Naive B cell (primary cell): ENCODE measurements around the gene PTPRD. TPM values are rescaled to one million over a fixed set of nuclear protein-coding genes. Genes with fewer than 3 reads are reported as not detected.

Source experiments
- ATAC-seq, 2 donors: fragments of 150-1000 bp; cut with Tn5 transposase; 2 replicates each; pipeline ENCODE4 v1.10.0; 2021; ENCODE audit warnings: low read depth in 2 of 2, mild to moderate bottlenecking in 2 of 2, moderate library complexity in 2 of 2
- DNase-seq: peaks from one replicate; pipeline ENCODE4 v3.0.0; 2022
- H3K27ac Mint-ChIP-seq, 6 donors: one replicate each; pipeline ENCODE4 v1.8.0; 2020 to 2022; ENCODE audit warnings: mild to moderate bottlenecking in 6 of 6, mixed read lengths in 6 of 6, moderate library complexity in 5 of 6, inconsistent platforms in 2 of 6
- H3K27me3 Mint-ChIP-seq, 3 donors: one replicate each; pipeline ENCODE4 v1.8.0; 2021 to 2022; ENCODE audit warnings: mixed read lengths in 3 of 3, mild to moderate bottlenecking in 1 of 3
- H3K36me3 Mint-ChIP-seq, 2 donors: one replicate each; pipeline ENCODE4 v1.8.0; 2020 to 2022; ENCODE audit warnings: mixed read lengths in 2 of 2, inconsistent platforms in 1 of 2, mild to moderate bottlenecking in 1 of 2
- H3K4me1 Mint-ChIP-seq, 3 donors: one replicate each; pipeline ENCODE4 v1.8.0; 2020 to 2022; ENCODE audit warnings: mixed read lengths in 3 of 3, inconsistent platforms in 1 of 3, mild to moderate bottlenecking in 1 of 3, moderate library complexity in 1 of 3
- H3K4me3 Mint-ChIP-seq, 8 donors: one replicate each; pipeline ENCODE4 v1.8.0; 2020 to 2022; ENCODE audit warnings: mild to moderate bottlenecking in 8 of 8, mixed read lengths in 8 of 8, moderate library complexity in 8 of 8, inconsistent platforms in 2 of 8
- H3K9me3 Mint-ChIP-seq, 7 donors: one replicate each; pipeline ENCODE4 v1.8.0; 2020 to 2022; ENCODE audit warnings: mixed read lengths in 7 of 7, mild to moderate bottlenecking in 5 of 7, inconsistent platforms in 2 of 7, moderate library complexity in 1 of 7
- polyA plus RNA-seq, 6 donors: library from polyadenylated mRNA; unstranded; fragments of 300-500 nt; fragmentation: Illumina TruSeq; gene quantifications; one replicate each; pipeline ENCODE4 v1.2.3, GENCODE V29; 2021; ENCODE audit warnings: low read depth in 6 of 6

Gene PTPRD
- polyA plus RNA-seq, 6 donors from 2014 or later: not detected

- DNase-seq (no peak), ATAC-seq (no peak)
- Mint-ChIP-seq H3K4me3 (no peak overlapping the region), H3K4me1 (no peaks in the 10 kb centered on the region), H3K9me3 (peaks cover 0 to 5% (median 0%) of the 10 kb centered on the region in 7 donors), H3K27ac (no peak overlapping the region), H3K27me3 (peaks cover 0 to 4% (median 0%) of the 10 kb centered on the region in 3 donors), H3K36me3 (no peaks in the 10 kb centered on the region)
Observed at GRCh38 chr9:10242255-10242654, 370.5 kb downstream of the PTPRD start.

DNA sequence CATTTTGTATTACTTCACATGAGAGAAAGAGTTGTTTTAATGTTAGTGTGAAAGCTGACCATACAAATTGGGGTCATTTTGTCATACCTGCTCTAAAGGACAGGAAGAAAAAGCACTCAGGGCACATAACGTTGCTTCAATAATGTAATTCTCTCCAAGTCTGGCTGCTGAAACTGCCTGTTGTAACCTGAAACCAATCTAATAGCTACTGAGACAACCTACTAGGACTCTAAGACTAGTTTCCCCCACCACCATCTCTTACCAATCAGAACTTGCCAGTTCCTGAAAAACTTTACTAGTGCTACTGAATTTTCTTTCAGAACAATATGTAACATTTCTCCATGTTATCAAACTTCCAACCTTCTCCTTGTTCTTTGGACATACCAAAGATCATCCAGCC is 374.7 kb downstream of the PTPRD start:
- DNase-seq (no peak), ATAC-seq (no peak)
- Mint-ChIP-seq H3K9me3 (peaks cover 0 to 4% (median 0%) of the 10 kb centered on the region in 7 donors), H3K27ac (no peak overlapping the region), H3K4me3 (no peak overlapping the region), H3K27me3 (no peaks in the 10 kb centered on the region), H3K4me1 (no peaks in the 10 kb centered on the region), H3K36me3 (no peaks in the 10 kb centered on the region)

- no peak for ATAC-seq
- no peak for DNase-seq
- H3K36me3 Mint-ChIP-seq: no peaks in the 10 kb centered on the region
- H3K27me3 Mint-ChIP-seq: no peaks in the 10 kb centered on the region
- peaks cover 0 to 4% (median 0%) of the 10 kb centered on the region in 7 donors for H3K9me3 Mint-ChIP-seq
- H3K27ac Mint-ChIP-seq: no peak overlapping the region
- no peaks in the 10 kb centered on the region for H3K4me1 Mint-ChIP-seq
- no peak overlapping the region for H3K4me3 Mint-ChIP-seq
Observed at GRCh38 chr9:10237584-10237983, 375.2 kb downstream of the PTPRD start.

DNA sequence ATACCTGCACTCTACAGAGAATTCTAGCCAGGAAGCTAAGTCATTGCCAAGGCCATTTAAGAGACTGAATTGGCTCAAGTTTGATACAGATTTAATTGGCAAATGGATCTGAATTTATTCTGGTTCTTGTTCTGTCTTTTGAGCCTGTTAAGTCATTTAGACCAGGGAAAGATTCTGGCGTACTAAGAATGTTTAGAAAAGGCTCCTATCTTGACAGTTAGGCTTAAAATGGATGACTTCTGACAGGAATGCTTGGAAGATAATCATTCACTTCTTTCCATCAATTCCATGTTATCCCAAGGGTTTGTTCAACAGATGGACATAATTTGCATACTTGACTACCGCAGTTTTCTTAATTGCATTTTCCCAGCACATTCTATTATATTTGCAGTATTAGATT is 376.6 kb downstream of the PTPRD start:
- no peak for DNase-seq
- ATAC-seq: no peak
- Mint-ChIP-seq H3K4me3 (no peak overlapping the region), H3K9me3 (peaks cover 0 to 4% (median 0%) of the 10 kb centered on the region in 7 donors), H3K4me1 (peaks cover 0 to 7% (median 0%) of the 10 kb centered on the region in 3 donors), H3K36me3 (no peaks in the 10 kb centered on the region), H3K27me3 (no peaks in the 10 kb centered on the region), H3K27ac (no peak overlapping the region)

- Mint-ChIP-seq H3K27ac (no peak overlapping the region), H3K4me3 (no peak overlapping the region), H3K4me1 (peaks cover 0 to 9% (median 0%) of the 10 kb centered on the region in 3 donors), H3K27me3 (no peaks in the 10 kb centered on the region), H3K36me3 (no peaks in the 10 kb centered on the region), H3K9me3 (peaks cover 0 to 4% (median 0%) of the 10 kb centered on the region in 7 donors)
- no peak for DNase-seq
- no peak for ATAC-seq
Observed at GRCh38 chr9:10235376-10235775, 377.4 kb downstream of the PTPRD start.

GRCh38 chr9:10232352-10232930 is 380.4 kb downstream of the PTPRD start:
- Mint-ChIP-seq H3K27me3 (no peaks in the 10 kb centered on the region), H3K9me3 (peaks cover 0 to 4% (median 2%) of the 10 kb centered on the region in 7 donors), H3K4me1 (peaks cover 0 to 9% (median 0%) of the 10 kb centered on the region in 3 donors), H3K27ac (no peak overlapping the region), H3K4me3 (no peak overlapping the region), H3K36me3 (no peaks in the 10 kb centered on the region)
- no peak for ATAC-seq
- no peak for DNase-seq

- DNase-seq (no peak), ATAC-seq (no peak)
- Mint-ChIP-seq H3K4me1 (peaks cover 0 to 9% (median 0%) of the 10 kb centered on the region in 3 donors), H3K36me3 (no peaks in the 10 kb centered on the region), H3K27me3 (no peaks in the 10 kb centered on the region), H3K4me3 (no peak overlapping the region), H3K27ac (no peak overlapping the region), H3K9me3 (peaks cover 0 to 3% (median 2%) of the 10 kb centered on the region in 7 donors)
Observed at GRCh38 chr9:10230512-10230911, 382.3 kb downstream of the PTPRD start.

- Mint-ChIP-seq H3K9me3 (peaks cover 0 to 3% (median 2%) of the 10 kb centered on the region in 7 donors), H3K27ac (no peak overlapping the region), H3K4me3 (no peak overlapping the region), H3K4me1 (peaks cover 0 to 17% (median 3%) of the 10 kb centered on the region in 3 donors), H3K27me3 (no peaks in the 10 kb centered on the region), H3K36me3 (no peaks in the 10 kb centered on the region)
- DNase-seq (no peak), ATAC-seq (no peak)
Observed at GRCh38 chr9:10228082-10228481, 384.7 kb downstream of the PTPRD start.

- peaks cover 0 to 26% (median 9%) of the 10 kb centered on the region in 3 donors for H3K4me1 Mint-ChIP-seq
Observed at GRCh38 chr9:10226996-10227395, 385.8 kb downstream of the PTPRD start.

DNA sequence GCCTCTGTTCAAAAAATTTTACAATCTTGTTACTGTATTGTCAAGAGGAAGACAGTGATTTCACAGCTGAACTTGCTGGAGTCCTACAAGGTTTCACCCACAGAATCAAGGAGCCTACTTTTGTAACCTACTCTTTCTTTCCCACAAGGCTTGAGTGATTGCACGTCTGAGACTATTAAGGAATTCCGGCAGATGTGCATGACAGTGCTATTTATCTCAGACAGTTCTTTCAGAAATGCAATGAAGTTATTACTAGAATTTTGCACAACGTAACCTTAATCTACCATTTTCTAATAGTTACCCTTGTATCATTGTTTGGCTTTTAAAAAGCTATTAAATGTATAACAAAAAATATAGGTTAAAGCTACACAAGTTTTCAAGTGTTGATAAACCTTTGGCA is 400.1 kb downstream of the PTPRD start:
- ATAC-seq (no peak), DNase-seq (no peak)
- H3K4me3 Mint-ChIP-seq: no peak overlapping the region
- peaks cover 0 to 17% (median 0%) of the 10 kb centered on the region in 3 donors for H3K4me1 Mint-ChIP-seq
- H3K9me3 Mint-ChIP-seq: no peaks in the 10 kb centered on the region
- no peaks in the 10 kb centered on the region for H3K36me3 Mint-ChIP-seq
- H3K27ac Mint-ChIP-seq: no peak overlapping the region
- no peaks in the 10 kb centered on the region for H3K27me3 Mint-ChIP-seq

More at GRCh38 chr9:10226996-10227395, 385.8 kb downstream of the PTPRD start:
- DNase-seq: no peak
- no peaks in the 10 kb centered on the region for H3K27me3 Mint-ChIP-seq
- ATAC-seq: no peak
- no peaks in the 10 kb centered on the region for H3K36me3 Mint-ChIP-seq
- no peak overlapping the region for H3K4me3 Mint-ChIP-seq
- peaks cover 0 to 3% (median 2%) of the 10 kb centered on the region in 7 donors for H3K9me3 Mint-ChIP-seq
- H3K27ac Mint-ChIP-seq: no peak overlapping the region

- Mint-ChIP-seq H3K27me3 (no peaks in the 10 kb centered on the region), H3K9me3 (no peaks in the 10 kb centered on the region), H3K4me1 (peaks cover 0 to 19% (median 0%) of the 10 kb centered on the region in 3 donors), H3K27ac (peak overlapping the region in 1 of 6 donors; percentile 49), H3K36me3 (no peaks in the 10 kb centered on the region), H3K4me3 (peak overlapping the region in 7 of 8 donors; percentile 82 to 97 (median 89))
- ATAC-seq (no peak), DNase-seq (no peak)
Observed at GRCh38 chr9:10208691-10209069, 404.1 kb downstream of the PTPRD start.

- H3K4me3 Mint-ChIP-seq: no peak overlapping the region
- H3K4me1 Mint-ChIP-seq: peaks cover 0 to 20% (median 0%) of the 10 kb centered on the region in 3 donors
- H3K27me3 Mint-ChIP-seq: no peaks in the 10 kb centered on the region
- H3K27ac Mint-ChIP-seq: no peak overlapping the region
- no peaks in the 10 kb centered on the region for H3K36me3 Mint-ChIP-seq
- DNase-seq (no peak), ATAC-seq (no peak)
- no peaks in the 10 kb centered on the region for H3K9me3 Mint-ChIP-seq
Observed at GRCh38 chr9:10204276-10204675, 408.5 kb downstream of the PTPRD start.

DNA sequence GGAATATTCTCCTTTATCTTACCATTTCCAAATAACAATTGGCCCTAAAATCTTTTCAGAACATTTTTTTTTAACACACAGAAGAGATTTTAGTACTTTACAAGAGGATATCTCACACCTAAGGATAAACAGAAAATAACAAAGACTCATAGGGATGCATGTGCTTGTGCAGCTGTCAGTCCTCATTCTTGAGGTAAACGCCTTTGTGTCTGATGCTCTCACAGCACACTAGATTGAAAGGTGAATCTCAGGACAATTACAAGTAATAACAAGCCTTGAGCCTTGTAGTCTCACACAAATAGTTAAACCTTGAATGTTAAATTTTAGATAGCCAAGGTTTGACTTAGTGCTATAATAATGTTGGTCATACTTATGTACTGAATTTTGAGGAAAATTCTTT is 439.2 kb downstream of the PTPRD start:
- Mint-ChIP-seq H3K9me3 (peaks cover 0 to 6% (median 0%) of the 10 kb centered on the region in 7 donors), H3K27ac (no peak overlapping the region), H3K36me3 (no peaks in the 10 kb centered on the region), H3K27me3 (peaks cover 0 to 3% (median 0%) of the 10 kb centered on the region in 3 donors), H3K4me3 (no peak overlapping the region), H3K4me1 (no peaks in the 10 kb centered on the region)
- DNase-seq (no peak), ATAC-seq (no peak)

- Mint-ChIP-seq H3K27me3 (no peaks in the 10 kb centered on the region), H3K9me3 (peaks cover 0 to 6% (median 0%) of the 10 kb centered on the region in 7 donors), H3K27ac (no peak overlapping the region), H3K36me3 (no peaks in the 10 kb centered on the region), H3K4me1 (no peaks in the 10 kb centered on the region), H3K4me3 (no peak overlapping the region)
- DNase-seq (no peak), ATAC-seq (no peak)
Observed at GRCh38 chr9:10172476-10172875, 440.3 kb downstream of the PTPRD start.
